HG03060 (cell line): ENCODE data around the gene PPP1R3D.

Experiments
- ATAC-seq: cut with Tn5 transposase; IDR thresholded peaks from one replicate; pipeline ENCODE4 v1.9.1; 2021; ENCODE audit warnings: low read depth, moderate number of reproducible peaks; ENCODE audit not compliant: unreplicated experiment

PPP1R3D gene

DNA sequence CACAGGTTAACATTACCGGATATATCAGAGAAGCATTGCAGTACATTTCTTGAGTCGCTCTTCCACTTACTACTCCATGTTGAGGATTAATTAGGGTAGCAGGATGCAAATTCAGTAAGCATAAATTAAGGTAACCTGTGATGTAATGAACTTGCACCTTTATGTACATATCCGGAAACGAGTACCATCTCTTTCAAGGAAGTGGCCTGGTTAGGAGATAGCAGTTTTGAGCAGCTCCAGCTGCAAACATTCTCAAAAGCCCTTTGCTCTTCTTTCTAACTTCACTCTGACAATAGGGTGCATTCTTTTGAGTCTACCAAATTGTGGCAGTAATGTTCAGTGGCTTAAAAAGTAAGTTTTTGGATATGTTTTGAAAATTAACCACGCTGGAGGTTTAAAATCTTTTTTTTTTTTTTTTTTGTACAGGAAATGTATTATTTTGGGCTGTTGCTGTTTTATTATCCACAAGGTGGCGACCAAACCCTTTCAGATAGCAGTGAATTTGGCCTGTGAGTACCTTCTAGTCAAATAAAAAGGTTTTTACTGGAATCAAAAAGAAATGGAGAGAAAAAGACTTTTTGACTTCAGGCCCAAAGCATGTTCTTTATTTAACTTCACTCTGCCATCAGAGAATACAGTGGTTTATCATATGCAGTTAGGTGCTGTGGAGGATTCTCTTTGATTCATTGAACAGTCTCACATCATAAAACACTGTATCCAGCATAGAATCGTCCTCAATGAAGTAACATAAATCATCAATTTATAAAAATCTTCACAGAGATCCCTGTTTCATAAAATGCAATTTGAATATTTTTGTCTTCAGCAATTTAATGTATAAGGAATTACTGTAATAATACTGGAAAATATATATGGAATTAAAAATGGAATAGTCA lies 9.0 kb upstream of the PPP1R3D start:
- no peak for ATAC-seq

DNA sequence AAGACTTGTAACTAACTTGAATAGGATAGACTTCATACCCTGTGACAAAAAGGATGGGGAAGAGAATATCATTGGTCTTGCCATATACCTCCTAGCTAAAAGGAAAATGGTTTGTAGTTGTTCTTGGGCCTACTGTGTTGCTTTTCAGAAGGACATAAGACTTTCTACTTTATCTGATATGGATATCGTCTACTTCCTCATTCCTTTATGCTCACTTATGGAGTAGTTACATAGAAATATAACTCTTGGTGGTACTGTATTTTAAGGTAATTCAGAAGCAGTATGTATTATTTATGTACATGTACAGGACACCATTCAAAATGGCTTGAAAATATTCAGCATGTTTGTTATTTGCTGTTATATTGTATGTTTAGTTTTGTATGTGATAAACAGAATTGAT lies 8.1 kb upstream of the PPP1R3D start:
- ATAC-seq, result no peak

DNA sequence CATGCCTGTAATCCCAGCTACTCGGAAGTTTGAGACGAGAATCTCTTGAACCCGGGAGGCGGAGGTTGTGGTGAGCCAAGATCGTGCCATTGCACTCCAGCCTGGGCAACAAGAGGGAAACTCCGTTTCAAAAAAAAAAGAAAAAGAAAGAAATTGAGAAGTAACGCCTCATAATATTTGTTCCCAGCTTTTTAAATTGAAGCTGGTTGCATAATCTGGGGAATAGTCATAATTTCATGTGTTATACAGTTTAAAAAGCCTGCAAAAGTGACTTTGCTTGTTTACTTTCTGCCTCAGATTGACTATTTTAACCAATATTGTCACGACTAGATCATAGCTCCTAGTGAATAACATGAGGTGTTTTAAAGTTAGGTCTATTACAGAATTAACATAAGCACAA lies 7.3 kb upstream of the PPP1R3D start:
- no peak for ATAC-seq

DNA sequence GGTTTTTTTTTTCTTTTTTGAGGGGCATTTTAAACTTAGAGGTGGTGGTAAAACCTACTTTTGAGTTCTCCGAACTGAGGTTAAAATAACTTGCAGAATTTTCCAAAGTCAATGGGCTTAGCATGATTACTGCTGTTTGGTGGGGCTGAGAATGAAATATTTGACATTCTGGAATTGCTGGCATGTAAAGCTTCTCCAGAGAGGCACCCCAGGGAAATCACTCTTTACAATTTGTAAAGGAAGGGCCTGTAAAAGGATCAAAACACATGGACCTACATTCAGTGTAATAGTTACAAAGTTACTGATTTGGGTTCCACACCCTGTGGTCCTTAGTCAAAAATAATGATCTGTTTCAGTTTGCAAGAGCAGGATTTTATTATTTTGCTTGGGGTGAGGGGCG lies 5.6 kb upstream of the PPP1R3D start:
- ATAC-seq, result no peak

DNA sequence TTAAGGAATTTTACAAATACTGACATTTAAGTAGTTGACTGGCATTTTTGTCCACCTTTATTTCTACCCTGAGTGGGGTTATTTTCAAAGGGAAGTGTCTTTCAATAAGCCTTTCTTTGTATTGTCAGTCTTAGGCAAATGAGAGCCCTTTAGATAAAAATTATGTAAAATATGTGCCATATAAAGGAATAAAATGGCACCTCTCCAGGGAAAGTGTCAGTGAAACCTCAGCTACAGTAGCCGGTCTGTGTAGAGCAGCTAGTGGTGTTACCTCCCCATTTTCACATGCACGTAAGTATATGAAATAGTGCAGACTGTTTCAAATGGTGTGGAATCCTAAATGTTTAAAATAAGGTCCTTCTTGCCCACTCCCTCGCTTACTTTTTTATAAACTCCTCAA lies 5.1 kb upstream of the PPP1R3D start:
- no peak for ATAC-seq

DNA sequence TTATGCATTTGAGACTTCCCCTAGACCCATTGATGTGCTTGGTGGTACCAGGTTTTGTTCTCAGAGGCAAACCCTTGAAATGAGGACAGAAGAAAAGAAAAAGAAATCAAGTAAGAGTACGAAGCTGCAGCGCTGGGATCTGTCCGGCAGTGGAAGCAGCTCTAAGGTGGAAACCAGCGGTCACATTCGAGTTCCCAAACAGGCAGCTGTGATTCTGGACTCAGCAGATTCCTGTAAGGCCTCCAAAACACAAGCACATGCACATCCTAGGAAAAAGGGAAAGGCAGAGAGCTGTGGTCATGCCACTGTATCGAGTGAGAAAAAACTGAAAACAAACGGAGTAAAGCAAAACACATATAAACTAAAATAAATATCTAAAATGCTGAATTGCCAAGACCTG lies 4.6 kb upstream of the PPP1R3D start:
- ATAC-seq, result no peak

DNA sequence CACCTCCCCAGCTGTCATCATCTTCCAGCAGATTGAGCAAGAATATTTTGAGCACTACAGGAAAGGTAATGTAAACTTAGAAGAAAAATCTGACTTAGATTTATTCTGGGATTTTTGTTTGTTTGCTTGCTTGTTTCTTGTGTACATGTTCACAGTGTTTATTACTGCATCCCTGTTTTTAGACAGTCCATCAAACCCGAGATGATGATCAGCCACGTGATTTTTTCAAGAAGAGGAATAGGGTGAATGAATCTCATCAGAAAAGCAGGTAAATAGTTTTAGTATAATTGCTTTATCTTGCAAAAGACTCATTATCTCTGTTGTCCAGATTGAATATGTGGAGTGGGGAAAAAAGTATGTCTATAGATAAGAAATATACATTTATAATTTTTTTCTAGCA lies 2.1 kb upstream of the PPP1R3D start:
- ATAC-seq, result no peak

DNA sequence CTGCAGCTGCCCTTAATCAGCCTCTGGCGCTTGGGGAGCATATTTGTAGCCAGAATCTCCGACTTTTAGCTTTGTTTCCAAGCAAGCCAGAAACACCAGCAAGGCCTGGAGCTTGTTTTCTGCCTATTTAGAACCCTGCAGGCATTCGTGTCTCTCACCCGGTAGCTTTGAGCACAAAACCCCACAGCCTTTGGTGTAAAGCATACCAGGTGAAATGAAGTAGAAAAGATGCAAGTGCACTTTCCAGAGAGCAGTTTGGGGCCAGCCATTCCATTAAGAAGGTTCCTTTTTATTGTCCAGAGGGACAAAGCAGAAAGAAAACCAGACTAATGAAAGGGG lies 820 bp upstream of the PPP1R3D start:
- ATAC-seq, result no peak

DNA sequence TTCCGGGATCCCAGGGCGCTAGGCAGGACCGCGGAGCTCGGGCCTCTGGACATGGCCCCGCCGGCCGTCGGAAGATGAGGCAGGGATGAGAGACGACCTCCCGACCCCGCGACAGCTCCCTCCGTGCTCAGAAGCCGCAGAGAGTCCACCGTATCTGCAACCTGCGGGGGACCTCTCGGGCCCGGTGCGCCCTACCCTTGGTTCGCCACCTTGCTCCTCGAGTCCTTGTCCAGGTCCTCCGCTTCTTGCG lies 301 bp downstream of the PPP1R3D start:
- ATAC-seq, result peak; percentile 21

DNA sequence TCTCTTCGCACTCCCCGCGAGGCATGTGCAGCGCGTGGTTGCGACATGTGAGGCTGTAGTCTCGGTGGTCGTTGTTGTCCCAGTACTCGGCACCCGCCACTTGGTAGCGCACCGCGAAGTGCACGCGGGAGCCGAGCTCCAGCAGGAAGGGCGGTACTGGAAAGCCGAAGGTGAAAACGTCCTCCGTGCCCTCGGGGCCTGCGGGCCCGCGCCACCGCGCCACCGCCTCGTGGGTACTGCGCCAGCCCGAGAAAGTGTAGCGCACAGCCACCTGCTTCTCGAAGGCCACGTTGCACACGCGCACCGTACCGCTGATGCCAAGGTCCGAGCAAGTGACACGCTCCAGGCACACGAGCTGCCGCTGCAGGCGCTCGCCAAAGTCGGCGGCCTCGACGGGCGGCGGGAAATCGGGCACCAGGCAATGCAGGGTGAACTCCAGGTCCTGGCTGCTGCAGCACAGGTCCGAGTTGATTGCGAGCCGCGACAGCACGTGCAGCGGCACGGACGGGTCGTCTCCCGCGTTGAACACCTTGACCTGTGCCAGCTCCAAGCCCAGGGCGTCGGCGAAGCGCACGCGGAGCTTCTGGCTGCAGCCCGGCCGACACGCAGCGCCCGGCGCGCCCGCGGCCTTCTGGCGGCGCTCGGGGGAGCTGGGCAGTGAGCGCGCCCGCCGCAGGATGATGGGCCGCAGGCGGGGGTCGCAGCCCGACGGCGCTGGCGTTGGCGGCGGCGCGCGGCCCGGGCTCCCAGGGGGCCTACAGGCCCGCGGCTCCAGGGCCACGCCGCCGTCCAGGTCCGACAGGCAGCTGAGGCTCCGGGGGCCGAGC lies 840 bp downstream of the PPP1R3D start:
- ATAC-seq, result no peak

DNA sequence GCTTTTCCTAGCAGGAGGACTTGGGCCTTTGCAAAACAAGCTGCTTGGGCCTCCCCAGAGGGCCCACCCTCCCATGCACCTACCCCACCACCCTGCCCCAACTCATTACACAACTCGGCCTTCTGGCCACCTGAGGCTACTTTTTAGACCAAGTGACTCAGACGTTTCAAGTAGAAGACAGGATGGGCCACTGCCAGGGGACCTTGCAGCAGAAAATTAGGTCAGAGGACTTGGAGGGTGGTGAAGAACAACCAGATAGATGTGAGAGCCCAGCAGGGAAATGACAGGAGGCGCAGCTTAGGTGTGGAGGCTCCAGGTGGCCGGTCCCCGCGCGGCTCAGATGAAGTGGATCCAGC lies 1.4 kb downstream of the PPP1R3D start:
- ATAC-seq, result no peak

DNA sequence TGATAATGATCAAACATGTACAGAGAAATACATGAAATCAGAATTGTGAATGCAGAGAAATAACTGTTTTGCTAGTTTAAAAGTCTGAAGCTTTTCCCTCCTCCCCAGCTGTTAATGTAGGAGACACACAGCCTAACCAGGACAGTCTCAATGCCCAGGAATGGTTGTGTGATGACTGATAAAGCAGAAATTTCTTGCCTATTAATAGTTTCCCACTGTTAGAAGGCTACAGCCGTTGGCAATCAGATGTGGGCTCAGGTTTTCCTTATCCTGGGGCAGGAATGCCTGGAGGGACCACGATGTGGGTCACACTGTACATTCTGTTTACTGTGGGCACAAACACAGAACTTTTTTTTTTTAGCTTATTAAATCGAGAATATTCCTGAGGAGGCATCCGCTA lies 1.9 kb downstream of the PPP1R3D start:
- no peak for ATAC-seq

DNA sequence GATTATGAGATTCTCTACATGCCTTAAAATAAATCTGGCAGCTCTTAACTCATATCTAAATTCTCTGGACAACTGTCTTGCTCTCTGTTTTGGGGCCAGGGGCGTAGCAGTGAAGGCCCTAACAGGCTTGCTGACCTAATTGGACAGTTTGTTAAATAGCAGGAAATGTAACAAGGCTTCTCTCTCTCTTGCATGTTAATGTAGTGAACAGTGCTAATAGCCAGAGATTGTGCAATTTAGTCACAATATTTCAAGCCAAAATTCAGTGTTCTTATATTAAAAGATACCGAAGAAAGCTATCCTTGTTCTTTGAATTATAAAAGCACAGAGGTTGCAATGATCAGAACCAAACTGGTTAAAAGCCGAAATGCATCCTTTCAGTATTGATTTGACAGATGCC lies 3.0 kb downstream of the PPP1R3D start:
- no peak for ATAC-seq

DNA sequence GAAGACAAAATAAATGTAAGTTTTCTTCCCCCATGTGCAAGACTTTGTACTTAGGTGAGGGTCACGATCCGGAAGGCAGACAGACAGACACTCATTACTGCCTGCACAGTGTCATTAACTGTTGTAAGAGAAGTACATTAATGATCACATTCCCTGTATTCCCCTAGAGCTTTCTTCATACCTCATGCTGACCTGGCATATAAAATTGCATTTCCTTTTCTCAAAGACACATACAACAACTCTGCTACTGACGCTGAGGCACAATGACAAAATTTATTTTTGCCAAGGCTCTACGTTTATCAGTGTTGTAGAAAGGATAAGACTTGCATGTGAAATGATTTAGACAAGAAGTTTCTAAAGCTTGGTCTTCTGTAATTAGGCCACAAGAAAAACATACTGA lies 3.7 kb downstream of the PPP1R3D start:
- no peak for ATAC-seq

DNA sequence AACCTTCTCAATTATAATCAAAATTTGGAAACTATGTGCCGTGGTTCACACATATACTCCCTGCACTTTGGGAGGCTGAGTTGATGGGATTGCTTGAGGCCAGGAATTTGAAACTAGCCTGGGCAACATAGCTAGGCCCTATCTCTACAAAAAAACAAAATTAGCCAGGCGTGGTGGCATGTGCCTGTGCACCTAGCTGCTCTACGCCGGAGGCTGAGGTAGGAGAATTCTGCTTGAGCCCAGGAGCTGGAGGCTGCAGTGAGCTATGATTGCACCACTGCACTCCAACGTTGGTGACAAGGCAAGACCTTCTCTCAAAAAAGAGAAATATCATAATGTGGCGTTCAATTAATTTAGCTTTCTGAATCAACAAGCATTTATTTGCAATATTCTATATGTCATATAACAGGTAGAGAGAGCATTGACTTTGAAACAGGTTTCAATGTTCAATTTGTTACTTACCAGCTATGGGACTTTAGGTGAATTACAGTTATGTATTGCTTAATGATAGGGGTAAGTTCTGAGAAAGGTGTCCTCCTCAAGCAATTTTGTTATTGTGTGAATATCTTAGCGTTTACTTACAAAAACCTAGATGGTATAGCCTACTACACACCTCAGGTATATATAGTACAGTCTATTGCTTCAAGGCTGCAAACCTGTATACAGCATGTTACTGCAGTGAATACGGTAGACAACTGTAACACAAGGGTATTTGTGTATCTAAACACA lies 4.5 kb downstream of the PPP1R3D start:
- ATAC-seq, result no peak

DNA sequence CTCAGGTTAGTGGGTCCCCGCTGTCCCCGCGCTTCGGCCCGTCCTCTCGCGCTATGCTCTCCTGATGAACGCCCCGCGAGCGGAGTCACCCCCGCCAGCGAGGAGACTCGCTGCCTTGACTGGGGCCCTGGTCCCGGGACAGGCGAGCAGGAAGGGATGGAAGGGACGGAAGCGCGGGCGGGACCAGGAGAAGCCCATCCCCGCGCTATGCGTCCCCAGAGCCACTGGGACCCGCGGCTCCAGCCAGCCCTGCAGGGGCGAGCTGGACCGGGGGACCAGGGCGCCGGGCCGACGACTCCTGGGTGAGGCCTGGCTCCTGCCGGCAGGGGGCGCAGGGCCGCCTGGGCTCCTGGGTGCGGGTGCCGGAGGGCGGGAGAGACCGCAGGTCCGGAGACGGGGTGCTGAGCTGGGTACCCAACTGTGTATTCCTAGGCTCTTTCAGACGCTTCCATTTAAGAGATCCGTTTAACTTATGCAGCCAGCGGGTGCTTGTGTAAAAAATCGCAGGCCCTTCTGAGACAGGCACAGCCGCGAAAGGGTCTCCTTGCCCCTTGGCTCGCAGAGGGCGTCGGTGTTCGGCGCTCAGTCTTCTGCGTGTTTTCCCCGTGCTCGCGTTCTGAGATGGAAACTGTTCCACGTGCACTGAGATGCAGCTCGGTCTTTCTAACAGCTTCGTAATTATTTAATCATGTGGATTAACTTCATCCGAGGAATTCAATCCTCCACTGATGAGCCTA lies 6.1 kb downstream of the PPP1R3D start:
- ATAC-seq, result no peak

DNA sequence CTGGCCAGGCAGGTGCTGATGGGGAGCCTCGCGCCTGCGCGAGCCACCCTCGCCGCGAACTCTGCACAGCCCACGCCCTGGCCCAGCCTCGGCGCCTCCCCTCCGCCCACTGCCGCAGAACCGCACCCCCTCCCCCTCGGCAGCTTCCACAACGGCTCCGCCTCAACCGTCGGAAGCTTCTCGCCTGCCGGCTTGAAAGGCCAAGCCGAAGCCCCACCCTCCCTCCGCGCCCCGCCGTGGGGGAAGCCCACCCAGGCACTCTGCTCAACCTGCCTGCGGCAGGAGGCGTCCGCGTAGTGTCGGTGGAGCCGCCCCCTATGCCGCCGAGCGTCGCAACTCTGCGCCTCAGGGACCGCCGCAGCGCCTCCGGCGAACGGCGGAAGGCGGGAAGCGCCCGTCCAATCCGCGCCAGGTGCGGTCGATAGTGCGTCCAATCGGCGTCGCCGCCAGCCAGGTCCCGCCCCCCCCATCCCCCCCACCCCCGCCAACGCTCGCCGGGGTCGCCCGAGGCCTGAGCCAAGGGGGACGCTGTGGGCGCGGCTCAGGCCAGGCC lies 6.7 kb downstream of the PPP1R3D start, which contains the start of gene SYCP2:
Gene SYCP2, minus strand, starts transcription at position 342 of the 553 bp plus-strand sequence. CDS start 11,224 bp downstream, outside the sequence.
- ATAC-seq, result no peak

DNA sequence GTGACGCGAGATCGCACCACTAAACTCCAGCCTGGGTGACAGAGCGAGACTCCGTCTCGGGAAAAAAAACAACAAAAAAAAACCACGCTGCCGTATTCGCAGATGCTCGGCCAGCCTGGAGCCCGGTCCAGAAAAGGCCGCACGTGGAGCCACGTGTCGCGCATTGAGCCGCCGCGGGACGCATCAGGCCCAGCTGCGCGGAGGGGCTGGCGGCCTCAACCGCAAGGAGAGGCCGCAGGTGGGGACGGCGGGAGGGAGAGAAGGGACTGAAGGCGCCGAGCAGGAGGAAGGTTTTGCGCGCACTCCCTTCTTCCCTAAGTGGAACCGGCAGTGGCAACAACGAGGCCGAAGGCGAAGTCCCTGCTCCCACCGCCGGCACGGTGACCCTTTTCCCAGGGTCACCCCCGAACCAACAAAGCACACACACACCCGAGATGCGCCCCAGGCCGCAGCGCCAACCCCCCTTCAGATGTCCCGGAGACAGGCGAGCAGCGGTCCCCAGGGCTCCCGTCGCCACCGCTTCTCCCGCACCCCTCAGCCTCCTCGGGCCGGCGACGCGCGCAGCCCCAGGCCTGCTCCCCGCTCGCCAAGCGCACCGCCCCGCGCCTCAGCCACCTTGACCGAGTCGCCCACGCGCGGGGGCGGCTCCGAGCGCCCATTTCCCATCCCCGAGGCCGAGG lies 7.3 kb downstream of the PPP1R3D start:
- ATAC-seq, result no peak

DNA sequence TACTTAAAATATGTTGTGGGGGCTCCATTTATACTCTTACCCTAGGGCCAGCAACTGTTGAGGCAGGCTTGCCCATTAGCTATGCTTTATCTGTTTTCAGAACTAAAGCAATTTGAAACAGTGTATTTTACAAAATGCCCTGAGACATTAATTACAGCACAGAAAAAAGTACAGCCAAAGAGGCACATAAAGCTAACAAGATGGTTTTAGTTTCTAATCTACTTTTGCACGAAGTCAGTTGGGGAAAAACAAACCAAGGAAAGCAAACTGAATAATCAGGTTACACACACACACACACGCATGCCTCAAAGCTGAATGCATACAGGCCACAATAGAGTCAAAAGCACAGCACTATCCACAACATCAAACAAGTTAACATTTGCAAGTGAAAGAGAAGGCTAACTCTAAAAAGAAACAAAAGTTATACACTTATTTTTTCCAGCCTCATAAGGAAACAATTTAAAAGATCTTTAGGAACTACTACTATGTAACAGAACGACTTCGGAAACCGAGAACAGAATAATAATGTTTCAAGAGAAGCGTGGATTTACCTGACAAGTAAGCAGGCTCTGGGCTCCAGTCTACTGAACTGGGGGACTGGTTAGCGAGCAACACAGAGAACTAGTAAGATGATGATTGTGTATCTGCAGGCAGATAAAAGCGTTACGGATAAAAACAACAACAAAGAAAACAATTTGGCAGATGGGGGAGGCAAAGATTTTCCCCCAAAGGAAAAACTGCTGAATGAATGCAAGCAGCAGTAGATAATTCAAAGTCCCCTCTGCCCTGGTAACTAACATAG lies 8.4 kb downstream of the PPP1R3D start:
- ATAC-seq, result no peak
